K562 (cell line): Measurements from ENCODE around the gene IFNB1. TPM values are rescaled to one million over a fixed set of nuclear protein-coding genes. Genes with fewer than 3 reads are reported as not detected.

Experiments
- ATAC-seq: fragments of 200-7000 bp; cut with Tn5 transposase; 3 replicates; pipeline ENCODE4 v1.9.1; 2020; ENCODE audit warnings: moderate library complexity
- BruUV-seq: library from RNA; stranded (reverse); fragments of 400-500 nt; replicated peaks from 2 replicates; lab custom pipeline; 2021; lab: Mats Ljungman, UMichigan
- CTCF ChIA-PET: fragments of 300-600 bp; formaldehyde crosslinking; extraction: SDS; loops from one replicate; lab custom pipeline; 2021; ENCODE audit warnings: low intra/inter-chr PET ratio; lab: Yijun Ruan, JAX
- POLR2A ChIA-PET: fragments of 300-600, 350-650 bp; sonication (Branson Sonifier 250); formaldehyde crosslinking; extraction: SDS; loops from one replicate; lab custom pipeline; 2021; ENCODE audit warnings: antibody characterized with exemption, inconsistent platforms; lab: Yijun Ruan, JAX
- DNase-seq, 4 experiments: peaks; one replicate each; pipeline versions ENCODE4 v3.0.0 to v3.0.0-alpha.2; 2011 to 2018; ENCODE audit warnings: low spot score in 3 of 4, mixed read lengths in 3 of 4; ENCODE audit errors: extremely low read depth in 1 of 4
- FAIRE-seq: peaks from 2 replicates; lab custom pipeline; 2011; peaks lifted over from hg19 to GRCh38; lab: Jason Lieb, UNC
- H2AFZ ChIP-seq: 2 replicates; pipeline ENCODE4 v1.6.0; 2011; ENCODE audit warnings: low read depth, low read length, control low read depth, inconsistent platforms
- H3K27ac ChIP-seq: fragments of 200-600 bp; 3 replicates; pipeline ENCODE4 v1.8.0; 2011; ENCODE audit warnings: low read depth, mild to moderate bottlenecking, control low read depth, inconsistent platforms, low read length, moderate library complexity, mixed read lengths; ENCODE audit errors: extremely low read depth
- H3K27me3 ChIP-seq, 2 experiments: fragments of 300-600 bp in 1 of 2; 2 replicates in 1 of 2; 3 replicates in 1 of 2; pipeline versions ENCODE4 v1.6.0 to v1.8.0; 2011; ENCODE audit warnings: inconsistent platforms in 2 of 2, low read length in 2 of 2, mild to moderate bottlenecking in 1 of 2, mixed read lengths in 1 of 2, moderate library complexity in 1 of 2; ENCODE audit not compliant: control insufficient read depth in 2 of 2, insufficient read depth in 2 of 2
- H3K36me3 ChIP-seq: fragments of 300-600 bp; 3 replicates; pipeline ENCODE4 v1.8.0; 2011; ENCODE audit warnings: mild to moderate bottlenecking, low read length, inconsistent platforms; ENCODE audit not compliant: control insufficient read depth, insufficient read depth
- H3K4me1 ChIP-seq, 2 experiments: fragments of 200-600 bp in 1 of 2; replicated peaks in 1 of 2; 2 replicates in 1 of 2; 3 replicates in 1 of 2; pipeline versions ENCODE4 v1.5.1 to v1.8.0; 2011; ENCODE audit warnings: inconsistent platforms in 2 of 2, low read length in 2 of 2, mild to moderate bottlenecking in 1 of 2, mixed read lengths in 1 of 2, moderate library complexity in 1 of 2; ENCODE audit not compliant: control insufficient read depth in 2 of 2, insufficient read depth in 2 of 2
- H3K4me2 ChIP-seq: 2 replicates; pipeline ENCODE4 v1.6.1; 2011; ENCODE audit warnings: low read length, control low read depth, inconsistent platforms, mixed read lengths; ENCODE audit not compliant: insufficient read depth
- H3K4me3 ChIP-seq: fragments of 200-600 bp; sonication (generic), shearing (Covaris generic); 2 replicates; pipeline ENCODE4 v1.5.1; 2016; ENCODE audit warnings: control low read depth, inconsistent platforms
- H3K79me2 ChIP-seq: fragments of 200-600 bp; 3 replicates; pipeline ENCODE4 v1.8.0; 2011; ENCODE audit warnings: low read length, inconsistent platforms; ENCODE audit not compliant: control insufficient read depth, insufficient read depth
- H3K9ac ChIP-seq, 2 experiments: 2 replicates each; pipeline versions ENCODE4 v1.6.0 to v1.6.1; 2011; ENCODE audit warnings: low read depth in 2 of 2, low read length in 2 of 2, control low read depth in 1 of 2, inconsistent platforms in 1 of 2, mild to moderate bottlenecking in 1 of 2, mixed read lengths in 1 of 2; ENCODE audit not compliant: insufficient read depth in 1 of 2
- H3K9me1 ChIP-seq: one replicate; pipeline ENCODE4 v1.6.0; 2011; ENCODE audit warnings: inconsistent platforms, mild to moderate bottlenecking, low read length, moderate library complexity; ENCODE audit not compliant: control insufficient read depth, insufficient read depth
- H3K9me3 ChIP-seq: replicated peaks from 2 replicates; pipeline ENCODE4 v1.5.1; 2011; ENCODE audit warnings: low read depth, low read length, inconsistent platforms; ENCODE audit not compliant: control insufficient read depth, insufficient read depth
- H4K20me1 ChIP-seq: replicated peaks from 2 replicates; pipeline ENCODE4 v1.6.1; 2011; ENCODE audit warnings: low read length, inconsistent platforms, mixed read lengths; ENCODE audit not compliant: control insufficient read depth, insufficient read depth
- ATF2 ChIP-seq: sonication (generic); formaldehyde crosslinking; IDR thresholded peaks from 2 replicates; pipeline ENCODE4 v1.8.1; 2022; ENCODE audit warnings: missing genetic modification reagents
- ATF4 ChIP-seq: fragments of 450-650 bp; formaldehyde crosslinking; IDR thresholded peaks from 2 replicates; pipeline ENCODE4 v1.4.0; 2022; ENCODE audit warnings: mild to moderate bottlenecking, moderate library complexity
- CBFB ChIP-seq: sonication (generic); formaldehyde crosslinking; IDR thresholded peaks from 2 replicates; pipeline ENCODE4 v1.4.0; 2020; ENCODE audit warnings: mild to moderate bottlenecking, missing genetic modification reagents
- CCAR2 ChIP-seq: fragments of 200-400 bp; formaldehyde crosslinking; IDR thresholded peaks from 2 replicates; pipeline ENCODE4 v1.6.1; 2017; ENCODE audit warnings: mild to moderate bottlenecking, low read depth, low read length
- CGGBP1 ChIP-seq: fragments of 250-450 bp; sonication (Bioruptor Pico); IDR thresholded peaks from 2 replicates; pipeline ENCODE4 v1.9.0; 2021; ENCODE audit warnings: mild to moderate bottlenecking
- CHCHD3 ChIP-seq: fragments of 250-450 bp; sonication (Bioruptor Pico); IDR thresholded peaks from 2 replicates; pipeline ENCODE4 v2.1.2; 2022; ENCODE audit warnings: mild to moderate bottlenecking
- JUND ChIP-seq, 2 experiments: IDR thresholded peaks; 2 replicates in 1 of 2; 3 replicates in 1 of 2; pipeline ENCODE4 v1.6.1; 2011; ENCODE audit warnings: borderline replicate concordance in 2 of 2, low read depth in 2 of 2, low read length in 2 of 2, improper control_type of control experiment in 1 of 2, missing biosample characterization in 1 of 2, missing genetic modification characterization in 1 of 2, missing genetic modification reagents in 1 of 2
- MBD1 ChIP-seq: fragments of 250-450 bp; sonication (Bioruptor Pico); IDR thresholded peaks from 2 replicates; pipeline ENCODE4 v1.8.0; 2022; ENCODE audit warnings: inconsistent platforms
- NR0B1 ChIP-seq: fragments of 450-650 bp; IDR thresholded peaks from one replicate; pipeline ENCODE4 v1.6.1; 2018; ENCODE audit warnings: mild to moderate bottlenecking, moderate library complexity; ENCODE audit not compliant: partially characterized antibody
- RFX1 ChIP-seq: fragments of 450-650 bp; IDR thresholded peaks from 2 replicates; pipeline ENCODE4 v1.6.1; 2016; ENCODE audit warnings: mild to moderate bottlenecking, moderate library complexity
- RUNX1 ChIP-seq: sonication (generic); IDR thresholded peaks from 2 replicates; pipeline ENCODE4 v1.6.1; 2016; ENCODE audit warnings: antibody characterized with exemption, low read depth
- SMAD4 ChIP-seq: fragments of 250-450 bp; sonication (Bioruptor Pico); conservative IDR thresholded peaks from 2 replicates; pipeline ENCODE4 v1.8.0; 2021; ENCODE audit warnings: inconsistent platforms, mild to moderate bottlenecking, moderate library complexity
- ZBTB26 ChIP-seq: fragments of 450-650 bp; formaldehyde crosslinking; IDR thresholded peaks from 2 replicates; pipeline ENCODE4 v1.4.0; 2022; ENCODE audit warnings: missing genetic modification characterization
- ZNF263 ChIP-seq: sonication (generic); formaldehyde crosslinking; IDR thresholded peaks from 2 replicates; pipeline ENCODE4 v1.8.0; 2022; ENCODE audit warnings: mild to moderate bottlenecking, missing genetic modification reagents, borderline replicate concordance
- WGBS: fragments of 100-300 bp; shearing (Covaris generic); methylation state at CpG from one replicate; pipeline ENCODE4 v1.1.6; 2016; ENCODE audit warnings: low coverage, mixed read lengths; ENCODE audit not compliant: insufficient coverage; ENCODE audit errors: missing lambda C conversion rate; 5-methylcytosine and 5-hydroxymethylcytosine counted together
- in situ Hi-C: fragments of 300-500 bp; cut with MboI; formaldehyde crosslinking; loops from 4 replicates; pipeline ENCODE4 v1.15.0; 2018; ENCODE audit warnings: inconsistent platforms, mixed read lengths
- intact Hi-C: fragments of 100-400 bp; cut with micrococcal nuclease; formaldehyde crosslinking; loops from 2 replicates; pipeline ENCODE4 v1.14.2; 2022
- polyA plus RNA-seq, 8 experiments: library from polyadenylated mRNA; depleted of rRNA in 4 of 8; stranded (reverse) in 5 of 8; unstranded in 3 of 8; fragments of >200 nt; fragmentation: Nextera tagmentation in 2 of 8; fragmentation: Illumina TruSeq in 1 of 8; extraction: Ambion mirVana in 2 of 8; extraction: Trizol in 1 of 8; gene quantifications; 2 replicates each; pipeline versions ENCODE4 v1.2.1 to v1.2.3, GENCODE V29; 2011 to 2014; ENCODE audit warnings: inconsistent platforms in 1 of 8, missing spikeins in 1 of 8
- total RNA-seq, 7 experiments: library from RNA; depleted of rRNA in 6 of 7; stranded (reverse); fragments of >200 nt in 6 of 7; fragmentation: Illumina TruSeq in 2 of 7; extraction: Trizol in 2 of 7; gene quantifications; 2 replicates each; pipeline versions ENCODE4 v1.2.1 to v1.2.3, GENCODE V29; 2011 to 2021; ENCODE audit warnings: low replicate concordance in 1 of 7

IFNB1 gene
- total and polyA plus RNA-seq, 9 of the 15 experiments (the other 6 are each of a cell fraction or from before 2014, with no cell fraction given): not detected

GRCh38 chr9:21027295-21027694 is 50.4 kb downstream of the IFNB1 start:
- H3K4me3 ChIP-seq: no peak overlapping the region
- DNase-seq (no peak), ATAC-seq (no peak)
- no peaks in the 10 kb centered on the region for H3K9me3 ChIP-seq
- WGBS: no CpG with 5 or more reads among the region's 4 CpGs
- in situ Hi-C loops: no loop called here
- no peaks in the 10 kb centered on the region for H3K79me2 ChIP-seq
- no peaks in the 10 kb centered on the region for H3K9me1 ChIP-seq
- no peak overlapping the region for H2AFZ ChIP-seq
- H3K36me3 ChIP-seq: no peaks in the 10 kb centered on the region
- BruUV-seq: no TSS peak
- intact Hi-C loops: no loop called here
- H3K9ac ChIP-seq: no peak overlapping the region
- no peaks in the 10 kb centered on the region for H4K20me1 ChIP-seq
- no peaks in the 10 kb centered on the region for H3K4me1 ChIP-seq
- TF ChIP-seq CBFB (CRISPR knock-in tag) (no peak), CCAR2 (no peak), RUNX1 (no peak), MBD1 (CRISPR knock-in tag) (no peak), JUND (IDR thresholded peaks at IDR 0.05; ENCODE audit: borderline replicate concordance, low read depth, low read length) (no peak), JUND (tag; IDR thresholded peaks at IDR 0.05; ENCODE audit: borderline replicate concordance, low read depth, low read length) (no peak), NR0B1 (no peak), SMAD4 (CRISPR knock-in tag) (no peak), ZBTB26 (CRISPR knock-in tag) (no peak), ATF4 (CRISPR knock-in tag) (no peak), CGGBP1 (no peak), ATF2 (no peak), CHCHD3 (CRISPR knock-in tag) (no peak), ZNF263 (CRISPR knock-in tag) (no peak), RFX1 (no peak)
- TF ChIP-seq, all 486 proteins: peak for 0
- Histone ChIP-seq H3K27me3 (no peaks in the 10 kb centered on the region), H3K27ac (no peak overlapping the region), H3K4me2 (no peak overlapping the region)
- POLR2A ChIA-PET: no interaction called here
- no peak for FAIRE-seq
- CTCF ChIA-PET: no interaction called here
